ENCODE data around the gene APOBEC3G. TPM values are rescaled to one million over a fixed set of nuclear protein-coding genes. Genes with fewer than 3 reads are reported as not detected.
A peak's percentile ranks its signal among the peaks of the same experiment; 100 is the strongest.
"Not testable (repeated sequence)": the region's sequence is repeated elsewhere in the genome, so short reads cannot be mapped to it uniquely, and the experiment has no call there.

The APOBEC3G gene
- total RNA-seq = 10 to 100 TPM; 11.0 to 17.9 (median 11.8) TPM
- polyA plus RNA-seq = 10 to 100 TPM in 1 of 3 donors, 1 to 10 TPM in 2; 3.0 to 21.4 (median 4.6) TPM

DNA sequence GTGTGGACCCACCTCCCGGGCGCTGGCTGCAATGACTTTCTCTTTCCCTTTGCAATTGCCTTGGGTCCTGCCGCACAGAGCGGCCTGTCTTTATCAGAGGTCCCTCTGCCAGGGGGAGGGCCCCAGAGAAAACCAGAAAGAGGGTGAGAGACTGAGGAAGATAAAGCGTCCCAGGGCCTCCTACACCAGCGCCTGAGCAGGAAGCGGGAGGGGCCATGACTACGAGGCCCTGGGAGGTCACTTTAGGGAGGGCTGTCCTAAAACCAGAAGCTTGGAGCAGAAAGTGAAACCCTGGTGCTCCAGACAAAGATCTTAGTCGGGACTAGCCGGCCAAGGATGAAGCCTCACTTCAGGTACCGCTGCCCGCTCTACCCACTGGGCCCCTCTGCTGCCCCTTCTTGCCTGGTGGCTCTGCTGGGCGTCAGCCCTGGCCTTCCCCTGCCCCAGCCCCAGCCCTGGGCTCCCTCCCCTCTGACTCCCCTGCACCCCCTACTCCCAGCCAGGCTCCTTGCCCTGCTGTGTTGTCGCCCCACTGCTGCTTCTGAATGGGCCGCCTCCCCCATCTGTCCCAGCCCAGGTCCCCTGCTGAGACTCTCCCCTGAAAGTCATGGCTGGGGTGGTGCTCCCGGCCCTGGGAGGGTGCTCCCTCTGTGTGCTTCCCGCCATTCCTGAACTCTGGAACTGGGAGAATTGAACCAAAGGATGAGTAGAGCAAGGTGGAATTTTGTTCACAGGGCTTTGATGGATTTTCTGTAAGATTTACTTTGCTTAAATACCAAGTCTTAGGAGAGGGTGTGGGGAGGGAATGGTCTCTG, at the start of gene APOBEC3G:
Gene APOBEC3G (plus strand): TSS at position 250 of the 815 bp plus-strand sequence. CDS start 87 bp downstream, at position 337.
- DNase-seq = peak; percentile 74
- peak in 1 of 4 donors; percentile 17 for TF ChIP-seq POLR2AphosphoS5 (IDR thresholded peaks at IDR 0.05)
- H3K27me3 ChIP-seq; intact Hi-C loops (cut with DNase I); H3K36me3 ChIP-seq; H3K9me3 ChIP-seq: not testable (repeated sequence)
- Histone ChIP-seq H3K4me1 (peaks cover 0 to 14% (median 7%) of the 10 kb centered on the region in 4 donors), H3K4me3 (peak within 1 kb of the TSS; percentile 30 to 57 (median 46)), H3K27ac (peak within 1 kb of the TSS; percentile 73 to 76 (median 73))
- WGBS, 2 donors = 8 to 18% methylated on average over 15 of the region's 17 CpGs

DNA sequence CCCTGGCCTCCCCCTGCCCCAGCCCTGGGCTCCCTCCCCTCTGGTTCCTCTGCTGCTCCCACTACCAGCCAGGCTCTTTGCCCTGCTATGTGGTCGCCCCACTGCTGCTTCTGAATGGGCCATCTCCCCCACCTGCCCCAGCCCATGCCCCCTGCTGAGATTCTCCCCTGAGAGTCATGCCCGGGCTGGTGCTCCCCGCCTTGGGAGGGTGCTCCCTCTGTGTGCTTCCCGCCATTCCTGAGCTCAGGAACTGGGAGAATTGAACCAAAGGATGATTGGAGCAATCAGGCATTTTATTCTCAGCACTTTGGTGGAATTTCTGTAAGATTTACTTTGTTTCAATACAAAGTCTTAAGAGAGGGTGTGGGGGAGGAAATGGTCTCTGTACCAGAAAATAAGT, 49.4 kb upstream of the APOBEC3G start:
- Histone ChIP-seq H3K9me3 (no peaks in the 10 kb centered on the region), H3K4me3 (no peak overlapping the region), H3K36me3 (peaks cover 0 to 4% (median 0%) of the 10 kb centered on the region in 4 donors), H3K27me3 (no peaks in the 10 kb centered on the region), H3K4me1 (no peaks in the 10 kb centered on the region), H3K27ac (no peak overlapping the region)
- no peak for DNase-seq
- intact Hi-C loops (cut with DNase I) = no loop called here
- 90 to 92% methylated on average over 4 of the region's 4 CpGs for WGBS, 2 donors
- no peak for TF ChIP-seq EP300 (IDR thresholded peaks at IDR 0.05)
- no peak for TF ChIP-seq POLR2A (IDR thresholded peaks at IDR 0.05)
- TF ChIP-seq, protein P1, sequence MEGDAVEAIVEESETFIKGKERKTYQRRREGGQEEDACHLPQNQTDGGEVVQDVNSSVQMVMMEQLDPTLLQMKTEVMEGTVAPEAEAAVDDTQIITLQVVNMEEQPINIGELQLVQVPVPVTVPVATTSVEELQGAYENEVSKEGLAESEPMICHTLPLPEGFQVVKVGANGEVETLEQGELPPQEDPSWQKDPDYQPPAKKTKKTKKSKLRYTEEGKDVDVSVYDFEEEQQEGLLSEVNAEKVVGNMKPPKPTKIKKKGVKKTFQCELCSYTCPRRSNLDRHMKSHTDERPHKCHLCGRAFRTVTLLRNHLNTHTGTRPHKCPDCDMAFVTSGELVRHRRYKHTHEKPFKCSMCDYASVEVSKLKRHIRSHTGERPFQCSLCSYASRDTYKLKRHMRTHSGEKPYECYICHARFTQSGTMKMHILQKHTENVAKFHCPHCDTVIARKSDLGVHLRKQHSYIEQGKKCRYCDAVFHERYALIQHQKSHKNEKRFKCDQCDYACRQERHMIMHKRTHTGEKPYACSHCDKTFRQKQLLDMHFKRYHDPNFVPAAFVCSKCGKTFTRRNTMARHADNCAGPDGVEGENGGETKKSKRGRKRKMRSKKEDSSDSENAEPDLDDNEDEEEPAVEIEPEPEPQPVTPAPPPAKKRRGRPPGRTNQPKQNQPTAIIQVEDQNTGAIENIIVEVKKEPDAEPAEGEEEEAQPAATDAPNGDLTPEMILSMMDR (IDR thresholded peaks at IDR 0.05) = no peak
- no peak for TF ChIP-seq POLR2AphosphoS5 (IDR thresholded peaks at IDR 0.05)

DNA sequence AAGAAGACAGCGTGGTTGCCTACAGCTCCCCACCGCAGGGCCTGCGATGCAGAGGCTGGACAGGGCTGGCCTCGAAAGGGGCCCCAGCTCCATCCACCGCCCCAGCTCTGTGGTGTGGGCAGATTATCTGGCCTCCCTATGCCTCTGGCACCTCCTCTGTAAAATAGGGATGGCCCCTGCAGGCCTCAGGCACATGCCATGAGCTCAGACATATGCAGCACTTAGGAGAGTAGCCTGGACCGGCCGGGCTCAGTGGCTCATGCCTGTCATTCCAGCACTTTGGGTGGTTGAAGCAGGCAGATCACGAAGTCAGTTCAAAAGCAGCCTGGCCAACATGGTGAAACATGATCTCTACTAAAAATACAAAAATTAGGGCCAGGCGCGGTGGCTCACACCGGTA, 48.8 kb upstream of the APOBEC3G start:
- intact Hi-C loops (cut with DNase I) = no loop called here
- DNase-seq = no peak
- H3K27ac ChIP-seq = no peak overlapping the region
- WGBS, 2 donors = 93 to 96% methylated on average over 11 of the region's 11 CpGs
- no peak overlapping the region for H3K4me3 ChIP-seq
- peaks cover 0 to 4% (median 0%) of the 10 kb centered on the region in 4 donors for H3K36me3 ChIP-seq
- H3K9me3 ChIP-seq = no peaks in the 10 kb centered on the region
- H3K4me1 ChIP-seq = no peaks in the 10 kb centered on the region
- no peaks in the 10 kb centered on the region for H3K27me3 ChIP-seq
- TF ChIP-seq POLR2A (IDR thresholded peaks at IDR 0.05) (no peak), EP300 (IDR thresholded peaks at IDR 0.05) (no peak), POLR2AphosphoS5 (IDR thresholded peaks at IDR 0.05) (no peak)
- TF ChIP-seq, protein P1 (IDR thresholded peaks at IDR 0.05) = no peak

DNA sequence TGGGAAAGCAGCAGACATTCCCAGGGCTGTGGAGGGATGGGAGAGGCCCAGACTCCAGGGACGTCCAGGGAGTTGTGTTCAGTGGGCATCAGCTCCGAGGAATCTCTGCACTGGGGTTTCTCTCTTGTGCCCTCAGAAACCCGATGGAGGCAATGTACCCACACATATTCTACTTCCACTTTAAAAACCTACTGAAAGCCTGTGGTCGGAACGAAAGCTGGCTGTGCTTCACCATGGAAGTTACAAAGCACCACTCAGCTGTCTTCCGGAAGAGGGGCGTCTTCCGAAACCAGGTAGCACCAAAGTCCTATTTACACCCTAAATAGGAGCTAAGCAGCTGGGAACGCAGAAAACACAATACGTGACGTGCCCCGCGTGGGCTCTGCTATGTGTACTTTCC, 47.8 kb upstream of the APOBEC3G start:
- intact Hi-C loops (cut with DNase I) = no loop called here
- no peaks in the 10 kb centered on the region for H3K9me3 ChIP-seq
- no peaks in the 10 kb centered on the region for H3K27me3 ChIP-seq
- no peak overlapping the region for H3K4me3 ChIP-seq
- no peak for DNase-seq
- WGBS, 2 donors = 93 to 94% methylated on average over 13 of the region's 13 CpGs
- no peaks in the 10 kb centered on the region for H3K36me3 ChIP-seq
- TF ChIP-seq POLR2A (IDR thresholded peaks at IDR 0.05) (no peak), POLR2AphosphoS5 (IDR thresholded peaks at IDR 0.05) (no peak), EP300 (IDR thresholded peaks at IDR 0.05) (no peak)
- TF ChIP-seq, protein P1 (IDR thresholded peaks at IDR 0.05) = no peak
- H3K27ac ChIP-seq = no peak overlapping the region
- H3K4me1 ChIP-seq = no peaks in the 10 kb centered on the region

DNA sequence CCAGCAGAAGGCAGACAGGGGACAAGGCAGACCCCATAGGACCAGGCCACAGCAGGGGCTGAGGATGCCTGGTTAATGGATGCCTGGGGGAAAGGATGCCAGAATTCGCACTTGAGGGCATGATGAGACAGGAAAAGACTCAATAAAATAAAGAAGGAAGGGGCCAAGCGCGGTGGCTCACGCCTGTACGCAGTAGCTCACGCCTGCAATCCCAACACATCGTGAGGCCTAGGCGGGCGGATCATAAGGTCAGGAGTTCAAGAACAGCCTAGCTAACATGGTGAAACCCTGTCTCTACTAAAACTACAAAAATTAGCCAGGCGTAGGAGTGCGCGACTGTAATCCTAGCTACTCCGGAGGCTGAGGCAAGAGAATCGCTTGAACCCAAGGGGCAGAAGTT, 46.4 kb upstream of the APOBEC3G start:
- H3K27me3 ChIP-seq = no peaks in the 10 kb centered on the region
- DNase-seq = no peak
- H3K4me1 ChIP-seq = no peaks in the 10 kb centered on the region
- H3K36me3 ChIP-seq = no peaks in the 10 kb centered on the region
- H3K4me3 ChIP-seq = no peak overlapping the region
- WGBS, 2 donors = 93 to 95% methylated on average over 14 of the region's 14 CpGs
- H3K9me3 ChIP-seq = no peaks in the 10 kb centered on the region
- no peak overlapping the region for H3K27ac ChIP-seq
- no peak for TF ChIP-seq EP300 (IDR thresholded peaks at IDR 0.05)
- TF ChIP-seq, protein P1 (IDR thresholded peaks at IDR 0.05) = no peak
- no peak for TF ChIP-seq POLR2AphosphoS5 (IDR thresholded peaks at IDR 0.05)
- TF ChIP-seq POLR2A (IDR thresholded peaks at IDR 0.05) = no peak
- intact Hi-C loops (cut with DNase I) = no loop called here

DNA sequence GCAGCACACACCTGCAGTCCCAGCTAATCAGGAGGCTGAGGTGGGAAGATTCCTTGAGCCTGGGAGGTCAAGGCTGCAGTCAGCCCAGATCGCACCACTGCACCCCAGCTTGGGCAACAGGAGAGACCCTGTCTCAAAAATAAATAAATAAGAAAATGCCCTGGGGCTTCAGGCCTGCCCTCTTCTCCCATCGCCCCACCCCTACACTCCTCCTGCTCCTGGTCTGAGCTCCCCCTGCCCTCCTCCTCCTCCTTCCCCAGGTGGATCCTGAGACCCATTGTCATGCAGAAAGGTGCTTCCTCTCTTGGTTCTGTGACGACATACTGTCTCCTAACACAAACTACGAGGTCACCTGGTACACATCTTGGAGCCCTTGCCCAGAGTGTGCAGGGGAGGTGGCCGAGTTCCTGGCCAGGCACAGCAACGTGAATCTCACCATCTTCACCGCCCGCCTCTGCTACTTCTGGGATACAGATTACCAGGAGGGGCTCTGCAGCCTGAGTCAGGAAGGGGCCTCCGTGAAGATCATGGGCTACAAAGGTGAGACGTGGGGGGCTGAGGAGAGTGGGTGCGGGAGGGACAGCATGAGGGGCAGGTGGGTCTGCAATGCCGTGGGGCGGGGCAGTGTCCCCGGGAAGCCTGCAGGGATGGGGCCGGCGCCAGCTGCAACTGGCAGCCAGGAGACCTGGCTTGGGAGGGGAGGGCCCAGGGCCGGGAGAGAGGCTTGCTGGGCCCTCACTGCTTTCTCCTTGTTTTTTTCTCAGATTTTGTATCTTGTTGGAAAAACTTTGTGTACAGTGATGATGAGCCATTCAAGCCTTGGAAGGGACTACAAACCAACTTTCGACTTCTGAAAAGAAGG, 45.4 kb upstream of the APOBEC3G start:
- intact Hi-C loops (cut with DNase I); H3K27ac ChIP-seq; H3K36me3 ChIP-seq; H3K4me3 ChIP-seq; H3K9me3 ChIP-seq; H3K27me3 ChIP-seq; DNase-seq; H3K4me1 ChIP-seq: not testable (repeated sequence)
- 70 to 78% methylated on average over 17 of the region's 18 CpGs for WGBS, 2 donors

DNA sequence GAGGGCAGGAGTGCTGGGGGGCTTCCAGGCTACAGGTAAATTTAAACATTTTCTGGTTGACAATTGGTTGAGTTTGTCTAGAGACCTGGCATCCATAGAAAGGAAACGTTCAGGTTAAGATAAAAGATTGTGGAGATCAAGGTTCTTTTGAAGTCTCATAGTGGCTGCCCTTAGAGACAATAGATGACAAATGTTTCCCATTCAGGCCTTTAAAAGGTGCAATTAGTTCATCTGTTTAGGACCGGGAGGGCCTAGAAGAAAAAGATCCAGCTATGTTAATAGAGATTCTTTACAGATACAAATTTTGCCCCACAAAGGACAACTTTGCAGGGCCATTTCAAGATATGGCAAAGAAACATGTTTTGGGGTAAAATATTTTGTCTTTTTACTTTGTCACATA, 40.0 kb upstream of the APOBEC3G start:
- H3K4me1 ChIP-seq = peaks cover 0 to 18% (median 10%) of the 10 kb centered on the region in 4 donors
- H3K4me3 ChIP-seq; H3K9me3 ChIP-seq; H3K27me3 ChIP-seq; DNase-seq; intact Hi-C loops (cut with DNase I); H3K27ac ChIP-seq; H3K36me3 ChIP-seq: not testable (repeated sequence)
- 50 to 52% methylated on average over 2 of the region's 2 CpGs for WGBS, 2 donors
